GM12878 (cell line): Measurements from ENCODE around the gene XPNPEP3. TPM values are rescaled to one million over a fixed set of nuclear protein-coding genes. Genes with fewer than 3 reads are reported as not detected.

ENCODE experiments used
- ATAC-seq: fragments of 200-7000 bp; cut with Tn5 transposase; 3 replicates; pipeline ENCODE4 v1.9.1; 2020; ENCODE audit warnings: mild to moderate bottlenecking, moderate library complexity
- BruUV-seq: library from RNA; stranded (reverse); fragments of 400-500 nt; replicated peaks from 2 replicates; lab custom pipeline; 2021; lab: Mats Ljungman, UMichigan
- CTCF ChIA-PET: fragments of 300-600 bp; sonication (Branson Sonifier 250); formaldehyde crosslinking; extraction: SDS; loops from one replicate; lab custom pipeline; 2021; ENCODE audit warnings: inconsistent platforms; lab: Yijun Ruan, JAX
- POLR2A ChIA-PET: fragments of 350-600 bp; formaldehyde crosslinking; extraction: SDS; loops from one replicate; lab custom pipeline; 2021; ENCODE audit warnings: inconsistent platforms; lab: Charles Lee
- RAD21 ChIA-PET: fragments of 300-600 bp; sonication (Branson Sonifier 250); formaldehyde crosslinking; loops from one replicate; lab custom pipeline; 2023; ENCODE audit warnings: antibody characterized with exemption; ENCODE audit not compliant: unreplicated experiment; lab: Charles Lee
- SMC1A ChIA-PET: fragments of 300-600 bp; sonication (Branson Sonifier 250); formaldehyde crosslinking; loops from one replicate; lab custom pipeline; 2023; ENCODE audit not compliant: unreplicated experiment, uncharacterized antibody; lab: Charles Lee
- DNase-seq: peaks from one replicate; pipeline ENCODE4 v3.0.0-alpha.2; 2011; ENCODE audit warnings: low read depth, low spot score
- FAIRE-seq: peaks from 3 replicates; lab custom pipeline; 2011; peaks lifted over from hg19 to GRCh38; lab: Jason Lieb, UNC
- H2AFZ ChIP-seq: 2 replicates; pipeline ENCODE4 v1.6.0; 2011; ENCODE audit warnings: low read depth, low read length, control low read depth; ENCODE audit not compliant: control insufficient read depth
- H3K27ac ChIP-seq: 2 replicates; pipeline ENCODE4 v1.5.1; 2011; ENCODE audit warnings: control low read depth; ENCODE audit not compliant: control insufficient read depth, insufficient read depth
- H3K27me3 ChIP-seq, 2 experiments: replicated peaks in 1 of 2; 2 replicates each; pipeline versions ENCODE4 v1.6.0 to v1.6.1; 2011; ENCODE audit warnings: low read length in 1 of 2; ENCODE audit not compliant: control insufficient read depth in 2 of 2, insufficient read depth in 2 of 2
- H3K36me3 ChIP-seq, 2 experiments: 2 replicates each; pipeline ENCODE4 v1.5.1; 2011; ENCODE audit warnings: low read length in 1 of 2; ENCODE audit not compliant: control insufficient read depth in 2 of 2, insufficient read depth in 2 of 2
- H3K4me1 ChIP-seq: 2 replicates; pipeline ENCODE4 v1.6.1; 2011; ENCODE audit warnings: mild to moderate bottlenecking, low read length, moderate library complexity, mixed read lengths; ENCODE audit not compliant: control insufficient read depth, insufficient read depth
- H3K4me2 ChIP-seq: 2 replicates; pipeline ENCODE4 v1.6.0; 2011; ENCODE audit warnings: control low read depth; ENCODE audit not compliant: control insufficient read depth, insufficient read depth
- H3K4me3 ChIP-seq: fragments of 200-600 bp; sonication (generic); 2 replicates; pipeline ENCODE4 v1.5.1; 2016
- H3K79me2 ChIP-seq: 2 replicates; pipeline ENCODE4 v1.6.0; 2011; ENCODE audit warnings: low read length; ENCODE audit not compliant: control insufficient read depth, insufficient read depth
- H3K9ac ChIP-seq: 2 replicates; pipeline ENCODE4 v1.8.0; 2011; ENCODE audit warnings: low read length, control low read depth, mixed read lengths; ENCODE audit not compliant: control insufficient read depth, insufficient read depth
- H3K9me3 ChIP-seq: replicated peaks from 3 replicates; pipeline ENCODE4 v1.5.1; 2011; ENCODE audit warnings: mild to moderate bottlenecking, low read length; ENCODE audit not compliant: control insufficient read depth, insufficient read depth
- H4K20me1 ChIP-seq: 2 replicates; pipeline ENCODE4 v1.6.0; 2011; ENCODE audit not compliant: control insufficient read depth, insufficient read depth
- BRCA1 ChIP-seq: IDR thresholded peaks from 2 replicates; pipeline ENCODE4 v1.6.1; 2011; ENCODE audit warnings: low read depth, low read length, improper control_type of control experiment
- CHD1 ChIP-seq: IDR thresholded peaks from 2 replicates; pipeline ENCODE4 v1.6.1; 2012; ENCODE audit warnings: low read depth, low read length, improper control_type of control experiment
- CHD4 ChIP-seq: fragments of 200-600 bp; sonication (generic); IDR thresholded peaks from 2 replicates; pipeline ENCODE4 v1.6.1; 2016; ENCODE audit warnings: mild to moderate bottlenecking
- DPF2 ChIP-seq: fragments of 450-650 bp; IDR thresholded peaks from 2 replicates; pipeline ENCODE4 v1.6.1; 2017; ENCODE audit warnings: mild to moderate bottlenecking
- GABPA ChIP-seq: IDR thresholded peaks from 2 replicates; pipeline ENCODE4 v1.6.1; 2014; ENCODE audit warnings: antibody characterized with exemption, low read depth, mild to moderate bottlenecking, inconsistent platforms
- MXI1 ChIP-seq: fragments of 150-350 bp; IDR thresholded peaks from 2 replicates; pipeline ENCODE4 v1.6.1; 2011; ENCODE audit warnings: low read depth, mild to moderate bottlenecking, inconsistent platforms, low read length, improper control_type of control experiment
- NFIC ChIP-seq: IDR thresholded peaks from 2 replicates; pipeline ENCODE4 v1.6.1; 2012; ENCODE audit warnings: low read depth, mild to moderate bottlenecking, inconsistent platforms, low read length, moderate library complexity
- NFYA ChIP-seq: IDR thresholded peaks from 2 replicates; pipeline ENCODE4 v1.6.1; 2011; ENCODE audit warnings: low read depth, mild to moderate bottlenecking, low read length, improper control_type of control experiment, borderline replicate concordance
- RELA ChIP-seq: fragments of 450-650 bp; IDR thresholded peaks from 2 replicates; pipeline ENCODE4 v1.8.0; 2014; ENCODE audit warnings: borderline replicate concordance; ENCODE audit not compliant: partially characterized antibody
- SMC3 ChIP-seq: IDR thresholded peaks from 2 replicates; pipeline ENCODE4 v1.6.1; 2011; ENCODE audit warnings: low read length, improper control_type of control experiment, borderline replicate concordance
- SUZ12 ChIP-seq: fragments of 200-600 bp; sonication (generic); IDR thresholded peaks from one replicate; pipeline ENCODE4 v1.6.1; 2018; ENCODE audit warnings: antibody characterized with exemption, mild to moderate bottlenecking; ENCODE audit not compliant: unreplicated experiment
- WRNIP1 ChIP-seq: IDR thresholded peaks from 2 replicates; pipeline ENCODE4 v1.6.1; 2011; ENCODE audit warnings: low read depth, low read length, improper control_type of control experiment, borderline replicate concordance
- ZNF217 ChIP-seq: fragments of 450-650 bp; IDR thresholded peaks from 2 replicates; pipeline ENCODE4 v1.6.1; 2017; ENCODE audit warnings: antibody characterized with exemption, mild to moderate bottlenecking
- in situ Hi-C: fragments of 300-500 bp; cut with MboI; formaldehyde crosslinking; loops from 9 replicates; pipeline ENCODE4 v1.14.3; 2018; ENCODE audit warnings: mixed read lengths
- intact Hi-C: fragments of 100-400 bp; cut with micrococcal nuclease; formaldehyde crosslinking; loops from one replicate; pipeline ENCODE4 v1.14.2; 2022; ENCODE audit not compliant: unreplicated experiment
- polyA plus RNA-seq, 11 experiments: library from polyadenylated mRNA; depleted of rRNA in 4 of 11; unstranded in 6 of 11; stranded (reverse) in 5 of 11; fragments of >200 nt; fragmentation: Nextera tagmentation in 4 of 11; fragmentation: Illumina TruSeq in 1 of 11; extraction: Ambion mirVana in 4 of 11; extraction: Trizol in 1 of 11; gene quantifications; 1 replicate in 1 of 11; 2 replicates in 10 of 11; pipeline versions ENCODE4 v1.2.1 to v1.2.3, GENCODE V29; 2011 to 2016; ENCODE audit warnings: inconsistent platforms in 2 of 11, missing spikeins in 2 of 11, low read depth in 1 of 11
- total RNA-seq, 4 experiments: library from RNA; depleted of rRNA in 3 of 4; stranded (reverse); fragments of >200 nt in 3 of 4; fragmentation: Illumina TruSeq in 1 of 4; extraction: Trizol in 1 of 4; gene quantifications; 2 replicates each; pipeline versions ENCODE4 v1.2.1 to v1.2.3, GENCODE V29; 2013 to 2021
- TF ChIP-seq, protein P1 (sequence below): fragments of 450-650 bp; IDR thresholded peaks from 2 replicates; pipeline ENCODE4 v1.6.1; 2017; ENCODE audit warnings: antibody characterized with exemption, mild to moderate bottlenecking, moderate library complexity
- TF ChIP-seq, protein P2 (sequence below): IDR thresholded peaks from 2 replicates; pipeline ENCODE4 v1.6.1; 2011; ENCODE audit warnings: low read depth, low read length, improper control_type of control experiment, borderline replicate concordance

Gene XPNPEP3
- total and polyA plus RNA-seq, 10 of the 15 experiments (the other 5 are each of a cell fraction or from before 2014, with no cell fraction given) = 6.7 to 19.9 (median 11.7) TPM

DNA sequence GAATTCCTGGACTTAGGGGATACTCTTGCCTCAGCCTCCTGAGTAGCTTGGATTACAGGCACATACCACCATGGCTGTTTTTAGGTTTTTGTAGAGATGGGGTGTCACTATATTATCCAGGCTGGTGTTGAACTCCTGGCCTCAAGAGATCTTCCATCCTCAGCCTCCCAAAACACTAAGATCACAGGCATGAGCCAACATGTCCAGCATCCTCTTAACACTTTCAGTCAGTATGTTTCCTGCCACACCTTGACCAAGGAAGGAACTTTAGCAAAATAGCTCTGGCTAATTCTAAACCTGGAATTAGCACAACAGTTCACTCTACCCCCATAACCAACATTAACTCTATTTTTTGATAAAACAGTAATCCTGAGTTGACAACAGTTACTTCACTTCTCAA lies 32.2 kb downstream of the XPNPEP3 start:
- H3K9ac ChIP-seq = no peak overlapping the region
- ChIA-PET CTCF (interaction anchor here (0.6 to 1.9 kb wide), 3 partner anchors 10 to 372 kb away, joined by 3 to 9 read pairs (median 3); no protein-coding TSS in a partner anchor), SMC1A (interaction anchor here (3.5 kb wide), 1 partner anchor 10 kb away, joined by 12 read pairs; no protein-coding TSS in a partner anchor), POLR2A (no interaction called here), RAD21 (interaction anchor here (2.0 kb wide), 1 partner anchor 10 kb away, joined by 7 read pairs; no protein-coding TSS in a partner anchor)
- in situ Hi-C loops (no loop called here), intact Hi-C loops (no loop called here)
- H3K4me1 ChIP-seq = no peaks in the 10 kb centered on the region
- FAIRE-seq (no peak), DNase-seq (no peak), ATAC-seq (no peak)
- no peaks in the 10 kb centered on the region for H3K79me2 ChIP-seq
- H4K20me1 ChIP-seq = no peaks in the 10 kb centered on the region
- no peak overlapping the region for H2AFZ ChIP-seq
- H3K4me3 ChIP-seq = no peak overlapping the region
- no peaks in the 10 kb centered on the region for H3K9me3 ChIP-seq
- no peak overlapping the region for H3K27ac ChIP-seq
- no peak for TF ChIP-seq BRCA1
- no peak for TF ChIP-seq SUZ12
- TF ChIP-seq ZNF217 = no peak
- no peak for TF ChIP-seq NFYA
- TF ChIP-seq WRNIP1 = no peak
- TF ChIP-seq SMC3 = no peak
- TF ChIP-seq NFIC = no peak
- no peak for TF ChIP-seq RELA
- TF ChIP-seq MXI1 = no peak
- no peak for TF ChIP-seq CHD1
- no peak for TF ChIP-seq DPF2
- TF ChIP-seq, protein P1, sequence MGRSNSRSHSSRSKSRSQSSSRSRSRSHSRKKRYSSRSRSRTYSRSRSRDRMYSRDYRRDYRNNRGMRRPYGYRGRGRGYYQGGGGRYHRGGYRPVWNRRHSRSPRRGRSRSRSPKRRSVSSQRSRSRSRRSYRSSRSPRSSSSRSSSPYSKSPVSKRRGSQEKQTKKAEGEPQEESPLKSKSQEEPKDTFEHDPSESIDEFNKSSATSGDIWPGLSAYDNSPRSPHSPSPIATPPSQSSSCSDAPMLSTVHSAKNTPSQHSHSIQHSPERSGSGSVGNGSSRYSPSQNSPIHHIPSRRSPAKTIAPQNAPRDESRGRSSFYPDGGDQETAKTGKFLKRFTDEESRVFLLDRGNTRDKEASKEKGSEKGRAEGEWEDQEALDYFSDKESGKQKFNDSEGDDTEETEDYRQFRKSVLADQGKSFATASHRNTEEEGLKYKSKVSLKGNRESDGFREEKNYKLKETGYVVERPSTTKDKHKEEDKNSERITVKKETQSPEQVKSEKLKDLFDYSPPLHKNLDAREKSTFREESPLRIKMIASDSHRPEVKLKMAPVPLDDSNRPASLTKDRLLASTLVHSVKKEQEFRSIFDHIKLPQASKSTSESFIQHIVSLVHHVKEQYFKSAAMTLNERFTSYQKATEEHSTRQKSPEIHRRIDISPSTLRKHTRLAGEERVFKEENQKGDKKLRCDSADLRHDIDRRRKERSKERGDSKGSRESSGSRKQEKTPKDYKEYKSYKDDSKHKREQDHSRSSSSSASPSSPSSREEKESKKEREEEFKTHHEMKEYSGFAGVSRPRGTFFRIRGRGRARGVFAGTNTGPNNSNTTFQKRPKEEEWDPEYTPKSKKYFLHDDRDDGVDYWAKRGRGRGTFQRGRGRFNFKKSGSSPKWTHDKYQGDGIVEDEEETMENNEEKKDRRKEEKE = no peak
- no peak for TF ChIP-seq CHD4
- TF ChIP-seq, protein P2, sequence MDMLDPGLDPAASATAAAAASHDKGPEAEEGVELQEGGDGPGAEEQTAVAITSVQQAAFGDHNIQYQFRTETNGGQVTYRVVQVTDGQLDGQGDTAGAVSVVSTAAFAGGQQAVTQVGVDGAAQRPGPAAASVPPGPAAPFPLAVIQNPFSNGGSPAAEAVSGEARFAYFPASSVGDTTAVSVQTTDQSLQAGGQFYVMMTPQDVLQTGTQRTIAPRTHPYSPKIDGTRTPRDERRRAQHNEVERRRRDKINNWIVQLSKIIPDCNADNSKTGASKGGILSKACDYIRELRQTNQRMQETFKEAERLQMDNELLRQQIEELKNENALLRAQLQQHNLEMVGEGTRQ = no peak
- TF ChIP-seq GABPA = no peak
- H3K36me3 ChIP-seq = peaks cover 0 to 6% of the 10 kb centered on the region in 2 experiments; a peak in 2 of 4 replicates
- no peak overlapping the region for H3K4me2 ChIP-seq
- no TSS peak for BruUV-seq
- H3K27me3 ChIP-seq = no peaks in the 10 kb centered on the region
